ENCODE measurements around the gene DTYMK. TPM values are rescaled to one million over a fixed set of nuclear protein-coding genes. Genes with fewer than 3 reads are reported as not detected.
A peak's percentile ranks its signal among the peaks of the same experiment; 100 is the strongest.

The DTYMK gene
- polyA plus RNA-seq, 4 donors: 32.1 to 52.6 (median 51.0) TPM

- DNase-seq (ENCODE audit: low read depth in 4 of 4, low spot score in 2 of 4): no peak
Measured at GRCh38 chr2:241652722-241653121, 33.9 kb downstream of the DTYMK start.

- DNase-seq (ENCODE audit: low read depth in 4 of 4, low spot score in 2 of 4): no peak
Measured at GRCh38 chr2:241652142-241652541, 34.5 kb downstream of the DTYMK start.

- DNase-seq (ENCODE audit: low read depth in 4 of 4, low spot score in 2 of 4): no peak
Measured at GRCh38 chr2:241649927-241650326, 36.7 kb downstream of the DTYMK start.

GRCh38 chr2:241649404-241649803 lies 37.2 kb downstream of the DTYMK start:
- DNase-seq (ENCODE audit: low read depth in 4 of 4, low spot score in 2 of 4): no peak

GRCh38 chr2:241648453-241648852 lies 38.2 kb downstream of the DTYMK start:
- DNase-seq (ENCODE audit: low read depth in 4 of 4, low spot score in 2 of 4): no peak

GRCh38 chr2:241645915-241646645 lies 40.5 kb downstream of the DTYMK start:
- no peak for DNase-seq (ENCODE audit: low read depth in 4 of 4, low spot score in 2 of 4)

GRCh38 chr2:241645056-241645914 lies 41.3 kb downstream of the DTYMK start:
- DNase-seq (ENCODE audit: low read depth in 4 of 4, low spot score in 2 of 4): no peak

GRCh38 chr2:241641631-241642030 lies 45.0 kb downstream of the DTYMK start:
- no peak for DNase-seq (ENCODE audit: low read depth in 4 of 4, low spot score in 2 of 4)

GRCh38 chr2:241640165-241640795 lies 46.3 kb downstream of the DTYMK start:
- no peak for DNase-seq (ENCODE audit: low read depth in 4 of 4, low spot score in 2 of 4)

- DNase-seq (ENCODE audit: low read depth in 4 of 4, low spot score in 2 of 4): no peak
Measured at GRCh38 chr2:241639385-241639784, 47.2 kb downstream of the DTYMK start.

- DNase-seq (ENCODE audit: low read depth in 4 of 4, low spot score in 2 of 4): no peak
Measured at GRCh38 chr2:241638940-241639339, 47.7 kb downstream of the DTYMK start.

- no peak for DNase-seq (ENCODE audit: low read depth in 4 of 4, low spot score in 2 of 4)
Measured at GRCh38 chr2:241637795-241638660, 48.6 kb downstream of the DTYMK start.

- peak; percentile 81 to 90 (median 84) for DNase-seq (ENCODE audit: low read depth in 4 of 4, low spot score in 2 of 4)
Measured at GRCh38 chr2:241637018-241637794, 49.4 kb downstream of the DTYMK start, which contains the start of the genes ATG4B and THAP4. ATG4B (plus strand) TSS chr2:241637693; CDS start chr2:241637715, 22 bp downstream. THAP4 (minus strand) TSS chr2:241637158; CDS start chr2:241637017, 141 bp downstream.

GRCh38 chr2:241636182-241637017 lies 50.2 kb downstream of the DTYMK start:
- DNase-seq (ENCODE audit: low read depth in 4 of 4, low spot score in 2 of 4): peak in 1 of 4 donors; percentile 38

- DNase-seq (ENCODE audit: low read depth in 4 of 4, low spot score in 2 of 4): no peak
Measured at GRCh38 chr2:241635756-241636155, 50.9 kb downstream of the DTYMK start.

GRCh38 chr2:241633561-241633960 lies 53.1 kb downstream of the DTYMK start:
- DNase-seq (ENCODE audit: low read depth in 4 of 4, low spot score in 2 of 4): no peak

- no peak for DNase-seq (ENCODE audit: low read depth in 4 of 4, low spot score in 2 of 4)
Measured at GRCh38 chr2:241632478-241633325, 53.9 kb downstream of the DTYMK start.
